Midbrain (tissue), 1 donor: ENCODE results near the gene APOO.
A peak's percentile ranks its signal among the peaks of the same experiment; 100 is the strongest.
"Not testable (repeated sequence)": the region's sequence is repeated elsewhere in the genome, so short reads cannot be mapped to it uniquely, and the experiment has no call there.

Experiments
- DNase-seq: peaks from one replicate; lab custom pipeline; 2025; lab: John Stamatoyannopoulos, UW

APOO gene

DNA sequence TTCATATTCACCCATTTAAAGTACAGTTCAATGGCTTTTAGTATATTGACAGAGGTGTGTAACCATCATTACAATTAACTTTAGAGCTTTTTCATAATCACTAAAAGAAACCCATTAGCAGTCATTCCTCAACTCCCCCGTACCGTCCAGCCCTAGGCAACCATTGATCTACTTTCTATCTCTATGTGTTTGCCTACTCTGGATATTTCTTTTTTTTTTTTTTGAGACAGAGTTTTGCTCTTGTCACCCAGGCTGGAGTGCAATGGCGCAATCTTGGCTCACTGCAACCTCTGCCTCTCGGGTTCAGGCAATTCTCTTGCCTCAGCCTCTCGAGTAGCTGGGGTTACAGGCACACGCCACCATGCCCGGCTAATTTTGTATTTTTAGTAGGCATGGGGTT is 48.5 kb downstream of the APOO start:
- not testable (repeated sequence) for DNase-seq

DNA sequence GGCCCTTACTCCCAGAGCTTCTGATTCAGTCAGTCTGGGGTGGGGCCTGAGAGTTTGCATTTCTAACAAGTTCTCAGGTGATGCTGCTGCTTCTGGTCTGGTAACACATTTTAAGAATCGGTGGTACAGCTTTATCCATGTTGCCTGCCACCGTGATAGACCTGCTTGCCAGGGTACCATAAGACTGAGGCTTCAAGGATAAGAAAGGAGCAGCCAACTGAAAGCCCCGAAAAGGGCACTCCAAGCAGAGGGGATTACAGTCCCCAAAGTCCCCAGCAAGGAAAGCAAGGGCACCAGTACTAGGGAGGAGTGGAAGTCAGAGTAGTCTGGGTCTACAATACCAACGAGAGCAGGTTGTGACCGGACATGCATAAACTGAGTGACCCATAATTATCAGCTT is 49.8 kb downstream of the APOO start:
- no peak for DNase-seq

DNA sequence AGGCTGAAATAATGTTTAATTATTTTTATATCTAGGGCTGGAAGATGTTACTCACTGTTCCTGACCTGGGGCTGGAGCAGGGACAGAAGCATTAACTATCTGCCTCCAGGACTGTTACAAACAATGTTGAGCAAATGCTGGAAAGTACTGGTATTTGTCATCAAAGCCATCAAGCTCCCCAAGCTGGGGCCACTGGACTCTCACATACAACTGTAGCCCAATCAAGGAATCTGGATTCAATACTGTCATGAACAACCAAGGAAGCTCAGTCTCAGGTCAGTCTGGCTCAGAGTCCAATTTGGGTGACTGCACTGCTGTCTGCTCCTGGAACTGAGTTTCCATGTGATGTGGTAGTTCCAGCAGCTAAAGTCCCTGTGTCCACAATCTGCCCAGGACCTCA is 50.4 kb downstream of the APOO start:
- DNase-seq = no peak

GRCh38 chrX:23855569-23855968 is 52.2 kb downstream of the APOO start:
- no peak for DNase-seq

DNA sequence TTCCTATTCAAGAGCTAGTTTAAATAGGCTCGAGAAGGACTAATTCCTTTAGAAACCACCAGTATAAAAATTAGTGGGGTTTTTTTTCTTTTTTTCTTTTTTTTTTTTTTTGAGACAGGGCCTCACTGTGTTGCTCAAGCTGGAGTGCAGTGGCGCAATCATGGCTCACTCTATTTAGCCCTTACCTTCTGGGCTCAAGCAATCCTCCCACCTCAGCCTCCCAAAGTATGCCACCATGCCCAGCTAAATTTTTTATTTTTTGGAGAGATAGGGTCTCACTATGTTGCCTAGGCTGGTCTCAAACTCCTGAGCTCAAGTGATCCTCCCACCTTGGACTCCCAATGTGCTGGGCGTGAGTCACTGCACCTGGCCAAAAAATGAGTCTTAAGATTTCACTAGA is 52.8 kb downstream of the APOO start:
- no peak for DNase-seq

GRCh38 chrX:23854122-23854521 is 53.6 kb downstream of the APOO start:
- DNase-seq = no peak

DNA sequence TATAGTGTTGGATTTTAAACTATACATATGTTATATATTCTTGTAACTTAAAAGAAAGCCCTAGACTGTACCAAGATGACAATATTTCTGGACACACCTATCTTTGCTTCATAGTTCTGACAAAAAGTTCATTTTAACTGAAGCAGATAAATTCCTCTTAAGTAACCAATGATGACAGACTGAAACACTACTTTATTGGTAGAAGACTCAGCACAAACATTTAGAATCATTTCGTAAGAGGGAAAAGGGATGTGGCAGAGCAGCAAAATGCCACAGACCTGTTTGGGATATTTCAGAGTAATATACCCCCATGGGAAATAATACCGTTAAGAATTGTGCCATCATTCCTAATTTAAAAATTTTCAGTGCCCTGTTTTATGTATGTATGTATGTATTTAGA is 56.2 kb downstream of the APOO start:
- DNase-seq = no peak

DNA sequence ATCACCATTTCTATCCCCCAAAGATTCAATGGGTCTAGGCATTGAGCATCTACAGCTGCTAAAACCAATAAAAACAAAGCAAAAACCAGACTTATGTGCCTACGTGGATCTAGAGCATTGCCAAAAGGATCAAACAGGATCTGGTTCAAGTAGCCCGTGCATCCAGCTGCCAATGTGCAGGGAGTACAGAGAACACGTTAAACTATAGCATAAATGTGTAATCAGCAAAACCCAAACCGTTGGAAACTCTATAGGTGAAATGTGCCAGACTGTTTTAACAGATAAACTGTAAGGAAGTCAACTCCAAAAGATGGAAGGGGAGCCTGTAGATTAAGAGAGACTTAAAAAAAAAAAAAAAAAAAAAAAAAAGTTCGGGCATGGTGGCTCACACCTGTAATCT is 58.5 kb downstream of the APOO start:
- DNase-seq = no peak

- no peak for DNase-seq
Observed at GRCh38 chrX:23845351-23845817, 62.4 kb downstream of the APOO start.

- peak; percentile 12 for DNase-seq
Observed at GRCh38 chrX:23844502-23845138, 63.1 kb downstream of the APOO start.

DNA sequence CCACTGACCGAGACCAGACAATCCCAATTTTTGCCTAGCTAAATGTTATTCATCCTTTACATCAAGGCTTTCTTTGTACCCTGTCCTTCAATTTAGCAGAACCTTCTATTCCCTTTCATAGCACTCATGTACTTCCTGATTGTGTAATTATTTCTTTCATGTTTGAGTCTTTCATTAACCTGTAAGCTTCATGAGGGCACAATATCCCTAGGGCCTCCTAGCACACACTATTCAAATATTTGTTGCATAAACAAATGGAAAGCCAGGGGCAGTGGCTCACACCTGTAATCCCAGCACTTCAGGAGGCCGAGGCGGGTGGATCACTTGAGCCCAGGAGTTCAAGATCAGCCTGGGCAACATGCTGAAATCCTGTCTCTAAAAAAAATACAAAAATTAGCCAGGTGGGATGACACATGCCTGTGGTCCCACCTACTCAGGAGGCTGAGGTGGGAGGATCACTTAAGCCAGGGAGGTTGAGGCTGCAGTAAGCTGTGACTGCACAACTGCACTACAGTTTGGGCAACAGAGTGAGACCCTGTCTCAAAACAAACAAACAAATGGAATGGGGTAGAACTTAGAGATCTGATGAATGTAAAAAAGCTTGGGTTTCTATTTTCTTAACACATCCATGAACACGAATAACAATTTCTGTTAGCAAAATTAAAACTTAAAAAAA is 65.8 kb downstream of the APOO start:
- no peak for DNase-seq

DNA sequence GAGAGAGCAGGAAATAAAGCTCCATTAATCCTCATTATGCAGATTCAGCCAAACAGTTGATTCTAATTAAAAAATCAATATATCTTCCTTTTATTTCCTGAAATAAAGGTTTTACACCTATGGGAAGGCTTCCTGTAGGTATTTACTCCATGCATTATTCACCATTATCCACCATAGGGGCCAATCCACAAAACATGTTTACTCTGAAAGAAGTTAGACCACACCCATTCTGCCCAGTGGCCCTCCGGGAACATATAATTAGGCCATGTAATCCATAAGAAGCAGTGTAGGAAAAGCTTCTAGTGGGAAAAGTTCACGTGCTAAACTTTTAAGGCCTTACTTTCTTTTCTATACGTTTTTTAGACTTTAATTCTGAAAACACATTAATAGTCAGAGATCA is 67.1 kb downstream of the APOO start:
- no peak for DNase-seq

GRCh38 chrX:23838953-23839352 is 68.8 kb downstream of the APOO start:
- DNase-seq = no peak

DNA sequence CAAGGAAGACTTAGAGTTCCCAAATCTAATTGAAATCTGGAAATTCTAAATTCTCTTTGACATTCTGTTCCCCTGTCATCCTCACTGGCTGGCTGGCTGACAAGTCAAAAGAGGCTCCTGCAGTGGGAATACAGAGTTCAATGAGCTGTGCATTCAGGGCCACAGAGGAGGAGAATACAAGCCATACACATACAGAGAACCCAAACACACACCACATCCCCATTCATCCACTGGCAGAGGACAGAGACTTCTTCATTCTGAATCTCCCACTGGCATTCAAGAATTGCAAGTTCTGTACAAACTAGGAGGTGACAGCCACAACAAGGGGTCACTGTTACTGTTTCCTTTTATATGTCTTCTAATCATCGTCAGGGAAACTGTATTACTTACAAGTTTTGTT is 75.0 kb downstream of the APOO start:
- no peak for DNase-seq

DNA sequence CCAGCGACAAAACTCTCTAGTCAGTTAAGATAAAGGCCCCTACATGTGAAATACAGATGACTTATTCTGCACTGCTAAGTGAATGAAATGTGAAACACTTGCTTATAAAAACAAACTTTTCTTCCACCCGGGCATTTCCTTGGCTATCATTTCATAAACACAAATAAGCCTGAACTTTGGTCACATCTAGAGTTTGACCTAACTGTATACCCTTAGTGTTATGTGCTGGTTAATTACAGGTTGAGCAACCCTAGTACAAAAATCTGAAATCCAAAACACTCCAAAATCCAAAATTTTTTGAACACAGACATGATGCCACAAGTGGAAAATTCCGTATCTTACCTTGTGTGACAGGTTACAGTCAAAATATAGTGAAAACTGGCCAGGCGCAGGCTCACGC is 78.9 kb downstream of the APOO start:
- DNase-seq = no peak

DNA sequence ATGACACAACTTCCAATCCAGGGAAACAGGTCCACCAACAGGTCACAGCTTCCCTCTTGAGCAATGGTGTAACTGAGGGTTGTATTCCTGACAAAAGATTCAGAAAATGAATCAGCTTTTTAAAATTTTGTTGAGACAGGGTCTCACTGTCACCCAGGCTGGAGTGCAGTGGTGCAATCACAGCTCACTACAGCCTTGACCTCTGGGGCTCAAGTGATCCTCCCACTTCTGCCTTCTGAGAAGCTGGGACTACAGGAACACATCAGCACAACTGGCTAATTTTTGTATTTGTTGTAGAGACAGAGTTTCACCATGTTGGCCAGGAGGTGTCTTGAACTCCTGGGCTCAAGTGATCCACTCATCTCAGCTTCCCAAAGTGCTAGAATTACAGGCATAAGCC is 81.1 kb downstream of the APOO start:
- no peak for DNase-seq

GRCh38 chrX:23826216-23826615 is 81.5 kb downstream of the APOO start:
- no peak for DNase-seq

DNA sequence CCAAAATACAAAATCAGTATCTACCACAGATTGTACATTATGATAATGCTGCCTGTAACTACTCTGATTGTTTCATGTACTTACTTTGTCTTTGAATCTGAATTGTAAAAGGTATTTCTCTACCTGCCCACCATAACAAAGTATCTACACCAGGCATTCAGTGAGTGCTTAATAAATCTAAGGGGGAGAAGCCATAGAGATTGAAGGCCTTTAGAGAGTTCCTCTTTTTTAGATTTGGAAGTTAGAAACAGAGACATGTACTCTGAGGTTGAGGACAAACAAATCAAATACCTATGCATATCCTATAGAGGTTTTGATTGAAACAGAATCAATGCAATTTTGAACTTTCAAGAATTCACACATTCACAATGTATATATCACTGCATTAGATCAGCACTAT is 82.1 kb downstream of the APOO start:
- DNase-seq = no peak

- DNase-seq = no peak
Observed at GRCh38 chrX:23822841-23823240, 84.9 kb downstream of the APOO start.

GRCh38 chrX:23822397-23822796 is 85.3 kb downstream of the APOO start:
- DNase-seq = peak; percentile 30

GRCh38 chrX:23821847-23822246 is 85.9 kb downstream of the APOO start:
- DNase-seq = no peak

GRCh38 chrX:23820235-23820782 is 87.4 kb downstream of the APOO start:
- no peak for DNase-seq

DNA sequence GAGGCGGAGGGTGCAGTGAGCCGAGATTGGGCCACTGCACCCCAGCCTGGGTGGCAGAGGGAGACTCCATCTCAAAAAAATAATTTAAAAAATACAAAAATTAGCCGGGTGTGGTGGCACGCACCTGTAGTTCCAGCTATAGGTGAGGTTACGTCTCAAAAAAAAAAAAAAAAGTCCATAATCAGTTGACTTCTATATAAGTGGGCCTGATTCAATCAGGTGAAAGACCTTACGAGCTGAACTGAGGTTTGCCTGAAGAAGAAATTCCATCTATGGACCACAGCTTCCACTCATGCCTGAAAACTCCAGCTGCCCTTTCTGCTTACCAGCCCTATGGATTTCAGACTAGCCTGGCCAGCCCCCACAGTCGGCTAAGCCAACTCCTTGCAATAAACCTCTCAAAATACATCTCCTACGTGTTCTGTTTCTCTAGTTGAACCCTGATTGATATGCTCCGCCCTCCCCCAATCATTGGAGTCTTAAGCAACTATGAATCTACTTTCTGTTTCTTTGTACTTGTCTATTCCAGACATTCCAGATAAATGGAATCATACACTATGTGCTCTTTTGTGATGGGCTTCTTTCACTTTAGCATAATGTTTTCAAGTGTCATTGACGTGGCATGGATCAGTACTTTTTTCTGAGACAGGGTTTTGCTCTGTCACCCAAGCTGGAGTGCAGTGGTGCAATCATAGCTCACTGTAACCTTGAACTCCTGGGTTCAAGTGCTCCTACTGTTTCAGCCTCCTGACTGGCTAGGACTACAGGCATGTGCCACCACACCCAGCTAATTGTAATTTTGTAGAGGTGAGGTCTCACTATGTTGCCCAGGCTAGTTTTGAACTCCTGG is 88.1 kb downstream of the APOO start:
- no peak for DNase-seq
